ENCODE data around the gene SSR1.
"Not testable (repeated sequence)": the region's sequence is repeated elsewhere in the genome, so short reads cannot be mapped to it uniquely, and the experiment has no call there.

The SSR1 gene

GRCh38 chr6:7317538-7317937, 4.5 kb upstream of the SSR1 start:
- Histone ChIP-seq H3K27ac (no peak overlapping the region), H3K4me3 (ENCODE audit: low read depth, low read length) (no peak overlapping the region), H3K27me3 (ENCODE audit: insufficient read depth, low read depth, severe bottlenecking) (no peaks in the 10 kb centered on the region), H3K9me3 (ENCODE audit: severe bottlenecking) (peaks cover 5% of the 10 kb centered on the region), H3K36me3 (peaks cover 4% of the 10 kb centered on the region)
- no peak for DNase-seq
- TF ChIP-seq CTCF (IDR thresholded peaks at IDR 0.05; ENCODE audit: low read depth, low read length) = no peak

GRCh38 chr6:7316658-7317533, 3.9 kb upstream of the SSR1 start:
- Histone ChIP-seq H3K4me3 (ENCODE audit: low read depth, low read length) (no peak overlapping the region), H3K27me3 (ENCODE audit: insufficient read depth, low read depth, severe bottlenecking) (no peaks in the 10 kb centered on the region), H3K9me3 (ENCODE audit: severe bottlenecking) (peaks cover under 1% of the 10 kb centered on the region), H3K27ac (no peak overlapping the region), H3K36me3 (peaks cover 6% of the 10 kb centered on the region)
- TF ChIP-seq CTCF (IDR thresholded peaks at IDR 0.05; ENCODE audit: low read depth, low read length) = no peak
- DNase-seq = no peak

- DNase-seq = no peak
- Histone ChIP-seq H3K27ac (no peak overlapping the region), H3K36me3 (peaks cover 7% of the 10 kb centered on the region), H3K27me3 (ENCODE audit: insufficient read depth, low read depth, severe bottlenecking) (no peaks in the 10 kb centered on the region), H3K4me3 (ENCODE audit: low read depth, low read length) (no peak overlapping the region), H3K9me3 (ENCODE audit: severe bottlenecking) (no peaks in the 10 kb centered on the region)
- TF ChIP-seq CTCF (IDR thresholded peaks at IDR 0.05; ENCODE audit: low read depth, low read length) = no peak
Observed at GRCh38 chr6:7315948-7316365, 3.0 kb upstream of the SSR1 start.

- not testable (repeated sequence) for H3K9me3 ChIP-seq (ENCODE audit: severe bottlenecking); H3K27me3 ChIP-seq (ENCODE audit: insufficient read depth, low read depth, severe bottlenecking); H3K27ac ChIP-seq
Observed at GRCh38 chr6:7315087-7315947, 2.3 kb upstream of the SSR1 start.

GRCh38 chr6:7314414-7314813, 1.4 kb upstream of the SSR1 start:
- H3K4me3 ChIP-seq (ENCODE audit: low read depth, low read length) = no peak overlapping the region
- H3K9me3 ChIP-seq (ENCODE audit: severe bottlenecking) = no peaks in the 10 kb centered on the region
- TF ChIP-seq CTCF (IDR thresholded peaks at IDR 0.05; ENCODE audit: low read depth, low read length) = no peak
- H3K27me3 ChIP-seq (ENCODE audit: insufficient read depth, low read depth, severe bottlenecking) = no peaks in the 10 kb centered on the region
- H3K27ac ChIP-seq = no peak overlapping the region
- no peak for DNase-seq
- peaks cover 21% of the 10 kb centered on the region for H3K36me3 ChIP-seq

More at GRCh38 chr6:7315087-7315947, 2.3 kb upstream of the SSR1 start:
- H3K4me3 ChIP-seq (ENCODE audit: low read depth, low read length); DNase-seq: not testable (repeated sequence)
- H3K36me3 ChIP-seq = peaks cover 13% of the 10 kb centered on the region
